Stimulated activated CD8-positive, alpha-beta memory T cell treated with anti-CD3 and anti-CD28 coated beads, Interleukin-15, amount 100 ng/mL, for 48 hours (primary cell): ENCODE results near the gene SLC9A6.
"Not testable (repeated sequence)": the region's sequence is repeated elsewhere in the genome, so short reads cannot be mapped to it uniquely, and the experiment has no call there.

Experiments used
- DNase-seq, 2 donors: peaks; one replicate each; pipeline ENCODE4 v3.0.0-alpha.2; 2020; ENCODE audit warnings: low read depth in 2 of 2

The SLC9A6 gene

DNA sequence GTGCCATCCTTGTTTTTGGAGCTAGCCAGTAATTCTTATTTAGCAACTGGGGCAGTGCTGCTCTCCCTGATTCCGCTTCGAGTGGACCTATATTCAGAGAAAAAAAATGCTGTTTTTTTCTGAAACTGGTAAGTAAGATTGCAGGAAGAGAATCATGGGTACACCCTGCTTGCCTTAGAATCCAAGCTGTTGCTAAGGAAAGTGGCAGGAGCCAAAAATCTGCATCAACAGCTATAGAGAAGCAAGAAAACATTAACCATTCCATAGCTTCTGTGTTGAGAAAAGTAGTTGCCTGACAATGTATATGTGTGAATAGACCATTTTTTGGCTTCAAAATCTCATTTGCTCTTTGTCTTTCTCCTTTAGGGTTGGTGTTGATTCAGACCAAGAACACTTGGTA lies 44.5 kb downstream of the SLC9A6 start:
- no peak for DNase-seq

GRCh38 chrX:136030303-136031191 lies 45.3 kb downstream of the SLC9A6 start:
- no peak for DNase-seq

GRCh38 chrX:136031626-136032025 lies 46.4 kb downstream of the SLC9A6 start:
- no peak for DNase-seq

GRCh38 chrX:136032370-136032769 lies 47.1 kb downstream of the SLC9A6 start:
- no peak for DNase-seq

DNA sequence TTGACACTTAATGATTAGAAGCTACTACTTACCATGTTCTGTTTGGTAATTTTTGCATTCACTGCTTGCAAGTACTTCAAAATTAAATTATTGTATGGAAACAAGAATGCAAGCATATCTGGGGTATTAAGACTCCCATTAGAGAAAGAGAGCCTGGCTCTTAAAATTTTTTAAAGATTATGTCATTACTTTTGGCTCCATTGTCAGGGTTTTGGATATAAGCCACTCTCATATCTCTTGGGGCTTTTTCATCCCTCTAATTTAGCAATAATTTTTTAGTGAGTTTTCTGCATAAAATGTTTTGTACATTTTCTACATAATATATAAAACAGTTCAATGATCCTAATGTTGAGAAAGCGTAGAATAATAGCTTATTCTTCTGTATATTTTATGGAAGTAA lies 49.4 kb downstream of the SLC9A6 start:
- no peak for DNase-seq

DNA sequence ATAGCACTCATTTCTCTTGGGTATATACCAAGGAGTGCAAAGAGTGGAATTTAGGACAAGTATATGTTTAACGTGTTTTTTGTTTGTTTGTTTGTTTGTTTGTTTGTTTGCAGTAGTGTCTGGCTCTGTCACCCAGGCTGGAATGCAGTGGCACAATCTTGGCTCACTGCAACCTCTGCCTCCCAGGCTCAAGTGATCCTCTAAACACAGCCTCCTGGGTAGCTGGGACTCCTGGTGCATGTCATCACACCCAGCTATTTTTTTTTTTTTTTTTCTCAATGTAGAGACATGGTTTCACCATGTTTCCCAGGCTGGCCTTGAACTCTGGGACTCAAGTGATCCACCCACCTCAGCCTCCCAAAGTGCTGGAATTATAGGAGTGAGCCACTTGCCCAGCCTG lies 50.4 kb downstream of the SLC9A6 start:
- DNase-seq, result no peak

GRCh38 chrX:136039485-136039884 lies 54.2 kb downstream of the SLC9A6 start:
- DNase-seq, result no peak

GRCh38 chrX:136039968-136040367 lies 54.7 kb downstream of the SLC9A6 start:
- no peak for DNase-seq

DNA sequence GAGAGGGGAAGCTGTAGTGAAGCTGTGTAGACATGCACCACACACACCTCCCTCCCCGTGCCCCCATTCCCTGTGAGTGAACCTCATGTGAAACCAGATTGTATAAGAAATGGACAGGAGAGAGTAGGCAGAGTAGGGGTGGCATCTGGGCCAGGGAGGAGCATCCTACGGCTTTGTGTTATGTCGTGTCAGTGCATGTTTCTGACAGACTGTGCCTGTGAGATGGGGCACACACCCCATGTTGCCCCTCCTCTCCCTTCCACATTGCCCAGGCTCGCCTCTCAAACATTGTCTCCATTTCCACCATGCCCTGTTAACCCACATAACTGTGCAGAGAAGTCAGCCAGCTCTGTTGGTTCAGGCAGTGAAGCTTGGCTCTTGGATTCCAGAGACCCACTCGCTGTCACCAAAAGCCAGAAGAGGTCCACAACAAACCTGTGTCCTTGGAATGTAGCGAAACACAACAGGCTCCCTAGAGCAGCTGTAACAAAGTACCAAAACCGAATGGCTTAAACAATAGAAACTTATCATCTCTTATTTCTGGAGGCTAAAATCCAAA lies 56.1 kb downstream of the SLC9A6 start:
- DNase-seq, result no peak

DNA sequence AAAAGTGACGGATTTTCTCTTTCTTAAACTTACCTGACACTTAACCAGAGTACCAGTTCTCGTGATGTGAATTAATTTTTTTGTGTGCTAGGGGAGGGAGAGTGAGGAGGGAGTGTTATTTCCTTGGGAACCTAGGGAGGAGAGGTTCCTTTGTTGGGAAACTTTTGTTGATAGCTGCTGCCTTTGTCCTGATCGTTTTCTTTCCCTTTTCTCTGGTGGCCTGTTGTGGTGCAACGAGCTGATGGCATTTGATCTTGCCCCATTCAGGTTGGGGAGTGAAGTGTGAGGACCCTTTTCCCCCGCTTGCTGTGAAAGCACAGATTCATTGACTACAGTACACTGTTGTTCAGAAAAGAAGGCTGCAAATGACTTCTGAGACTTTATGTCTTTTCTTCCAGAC lies 59.8 kb downstream of the SLC9A6 start:
- DNase-seq, result no peak

DNA sequence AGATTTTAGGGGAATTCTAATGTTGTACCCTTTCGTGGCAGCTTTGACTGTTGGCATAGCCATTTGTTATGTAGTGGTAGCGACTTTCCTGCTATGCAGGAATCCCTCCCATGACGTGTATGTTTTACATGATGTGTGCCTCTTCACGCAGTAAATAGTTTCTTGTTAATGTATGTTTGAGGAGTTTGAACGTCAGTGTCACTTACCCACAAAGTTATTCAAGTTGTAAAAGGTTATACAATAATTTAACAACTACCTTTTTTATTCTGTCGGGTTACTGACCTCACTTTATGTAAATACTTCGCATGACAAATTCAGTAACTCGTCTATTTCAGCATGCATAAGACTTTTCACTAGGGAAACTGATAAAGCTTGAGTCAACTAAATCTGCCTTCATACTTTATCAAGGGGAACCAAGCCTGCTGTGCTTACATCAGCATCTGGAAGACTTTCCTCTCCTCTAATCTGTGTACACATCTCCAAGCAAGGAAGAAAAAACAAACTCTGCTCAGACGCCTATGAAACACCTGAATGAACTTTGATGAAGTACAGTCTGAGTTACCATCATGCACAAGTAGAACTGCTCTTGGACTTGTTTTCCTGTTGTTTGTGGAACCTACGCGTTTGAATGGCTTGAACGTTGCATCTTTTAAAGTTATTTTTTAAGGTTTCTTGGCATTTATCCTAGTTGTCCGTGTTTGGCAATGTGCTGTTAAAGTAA lies 61.2 kb downstream of the SLC9A6 start:
- DNase-seq, result no peak

DNA sequence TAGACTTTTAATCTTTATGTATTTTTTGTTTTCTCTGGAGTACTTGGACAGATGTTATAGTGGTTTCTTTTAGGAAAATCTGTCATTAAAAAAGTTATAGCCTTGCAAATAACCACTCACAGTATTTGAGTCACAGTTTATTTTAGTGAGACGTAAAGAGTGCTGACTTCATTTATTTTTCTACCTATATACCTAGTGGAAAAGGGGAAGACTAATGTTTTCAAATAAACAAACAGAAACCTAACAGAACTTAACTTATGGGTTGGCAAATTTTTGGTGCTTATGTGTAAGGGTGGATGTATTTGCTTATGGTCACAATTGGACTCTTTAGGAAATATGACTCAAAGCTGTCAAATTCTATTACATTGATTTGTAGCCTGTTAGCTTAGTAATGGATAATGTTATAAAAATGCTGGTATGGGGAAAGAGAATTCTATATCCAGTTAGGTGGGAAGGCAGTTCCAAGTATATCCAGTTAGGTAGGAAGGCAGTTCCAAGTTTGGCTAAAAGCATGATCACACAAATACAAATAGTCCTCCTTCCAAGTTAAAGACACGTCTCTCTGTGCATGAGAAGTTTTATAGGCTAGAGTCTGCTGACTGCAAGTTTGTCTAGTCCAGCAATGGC lies 61.9 kb downstream of the SLC9A6 start:
- no peak for DNase-seq

DNA sequence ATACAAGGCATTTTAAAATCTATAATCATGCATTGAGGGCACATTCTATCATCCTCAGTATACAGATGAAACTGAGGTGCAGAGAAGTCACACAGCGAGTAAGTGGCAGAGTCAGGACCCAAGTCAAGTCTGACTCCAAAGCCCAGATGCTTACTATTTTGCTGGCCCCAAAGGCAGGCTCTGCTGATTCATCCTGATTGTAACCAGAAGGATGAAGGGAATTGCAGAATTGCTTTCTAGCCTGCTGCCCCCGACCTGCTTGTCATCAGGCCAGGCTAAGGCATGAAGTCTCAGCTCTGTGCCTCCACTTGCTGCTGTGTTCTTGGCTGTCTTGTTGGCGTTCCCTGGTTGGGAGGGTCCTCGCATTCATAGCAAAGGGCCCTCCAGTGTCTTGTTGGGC lies 62.7 kb downstream of the SLC9A6 start:
- DNase-seq, result no peak

DNA sequence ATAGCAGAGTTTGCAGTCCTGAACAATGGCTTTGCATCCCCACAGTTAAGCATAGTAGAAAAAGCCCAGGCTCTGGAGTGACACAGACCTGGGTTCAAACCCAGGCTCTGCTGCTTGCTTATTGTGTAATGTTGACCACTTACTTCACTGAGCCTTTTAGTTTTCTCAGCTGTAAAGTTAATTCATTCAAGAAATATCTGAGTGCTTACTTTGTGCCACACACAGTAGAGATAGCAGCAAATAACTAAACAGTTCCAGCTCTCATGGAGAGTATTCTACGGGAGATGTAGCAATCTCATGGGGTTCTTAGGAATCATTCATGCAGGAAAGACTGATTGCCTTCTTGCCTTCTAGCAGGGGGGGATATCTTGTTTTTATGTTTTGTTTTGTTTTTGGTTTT lies 63.2 kb downstream of the SLC9A6 start:
- DNase-seq, result no peak

GRCh38 chrX:136049608-136050007 lies 64.4 kb downstream of the SLC9A6 start:
- no peak for DNase-seq

- not testable (repeated sequence) for DNase-seq
These were observed 65.6 kb downstream of the SLC9A6 start for GRCh38 chrX:136050875-136051274.

DNA sequence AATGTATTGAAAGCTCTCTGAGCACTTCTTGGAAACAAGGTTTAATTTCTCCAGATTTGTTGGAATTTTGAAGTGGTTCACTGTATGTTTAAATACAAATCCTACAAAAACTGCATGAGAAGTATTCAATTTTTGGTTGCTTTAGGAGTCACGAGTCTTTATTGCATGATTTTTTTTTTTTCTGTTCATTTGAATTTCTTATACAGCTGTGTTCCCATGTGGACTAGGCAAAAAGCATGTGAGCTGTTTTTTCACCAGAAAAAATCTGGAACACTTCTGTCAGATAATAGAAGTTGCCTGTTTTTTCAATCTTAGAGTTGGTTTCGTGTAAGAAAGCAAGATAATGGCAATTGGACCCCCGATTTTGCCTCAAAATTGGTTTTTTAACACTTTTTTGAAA lies 66.4 kb downstream of the SLC9A6 start:
- no peak for DNase-seq

GRCh38 chrX:136055651-136056221 lies 70.5 kb downstream of the SLC9A6 start:
- no peak for DNase-seq

DNA sequence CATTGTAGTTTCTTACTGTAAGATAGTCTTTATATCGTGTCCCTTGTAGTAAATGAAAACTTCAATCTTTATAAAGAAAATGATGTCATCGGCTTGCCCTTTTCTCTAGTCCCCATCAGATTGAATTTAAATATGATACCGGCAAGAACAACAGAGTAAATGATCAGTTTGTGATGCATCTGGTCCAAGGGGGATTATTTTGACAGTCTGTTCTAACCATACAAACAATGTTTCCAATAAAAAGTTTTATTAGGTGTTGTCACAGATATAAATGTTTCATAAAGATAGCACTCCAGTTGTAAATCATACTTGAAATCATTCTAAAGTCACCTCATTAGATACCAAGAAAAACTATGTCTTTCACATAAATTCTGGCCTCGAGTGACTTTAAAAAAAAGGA lies 72.3 kb downstream of the SLC9A6 start:
- no peak for DNase-seq

DNA sequence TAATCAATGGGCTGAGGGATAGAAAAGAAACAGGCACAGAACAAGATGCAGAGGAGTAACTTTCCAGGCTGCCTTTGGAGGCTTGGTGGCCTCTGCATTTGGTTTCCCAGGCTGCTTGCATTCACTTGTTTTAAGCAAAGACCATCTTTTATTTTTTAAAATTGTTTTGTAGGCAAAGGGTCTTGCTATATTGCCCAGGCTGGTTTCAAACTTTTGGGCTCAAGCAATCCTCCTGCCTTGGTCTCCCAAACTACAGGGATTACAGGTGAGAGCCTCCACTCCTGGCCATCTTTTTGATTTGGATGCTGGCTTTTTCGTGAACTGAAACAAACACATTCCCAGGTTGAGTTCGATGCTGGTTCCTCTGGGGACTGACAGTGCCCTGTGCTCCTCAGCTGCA lies 74.1 kb downstream of the SLC9A6 start:
- DNase-seq, result no peak

GRCh38 chrX:136061286-136061685 lies 76.1 kb downstream of the SLC9A6 start:
- no peak for DNase-seq

DNA sequence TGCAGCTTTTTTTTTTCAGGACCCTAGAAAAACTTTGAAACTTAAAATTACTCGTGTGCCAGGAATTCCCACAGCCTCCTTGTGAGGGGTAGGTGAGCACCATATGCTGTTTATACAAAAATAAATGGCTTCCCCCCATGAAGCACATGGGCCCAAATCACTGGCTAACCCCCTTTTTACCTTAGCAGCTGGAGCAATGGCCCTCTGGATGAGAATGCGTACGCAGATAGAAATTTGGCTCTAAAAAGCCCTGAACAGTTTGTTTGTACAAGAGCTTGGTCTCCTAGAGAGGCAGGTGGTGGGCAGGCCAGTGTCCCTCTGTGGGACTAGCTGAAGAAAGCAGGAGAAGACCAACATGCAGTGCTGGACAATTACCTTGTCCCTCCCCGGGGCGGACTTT lies 76.5 kb downstream of the SLC9A6 start:
- no peak for DNase-seq
